GM19395 (cell line): ENCODE data around the gene ZNHIT3.
A peak's percentile ranks its signal among the peaks of the same experiment; 100 is the strongest.

ENCODE experiments used
- ATAC-seq: cut with Tn5 transposase; IDR thresholded peaks from one replicate; pipeline ENCODE4 v1.9.1; 2021; ENCODE audit warnings: mild to moderate bottlenecking, moderate library complexity; ENCODE audit not compliant: unreplicated experiment

The ZNHIT3 gene

DNA sequence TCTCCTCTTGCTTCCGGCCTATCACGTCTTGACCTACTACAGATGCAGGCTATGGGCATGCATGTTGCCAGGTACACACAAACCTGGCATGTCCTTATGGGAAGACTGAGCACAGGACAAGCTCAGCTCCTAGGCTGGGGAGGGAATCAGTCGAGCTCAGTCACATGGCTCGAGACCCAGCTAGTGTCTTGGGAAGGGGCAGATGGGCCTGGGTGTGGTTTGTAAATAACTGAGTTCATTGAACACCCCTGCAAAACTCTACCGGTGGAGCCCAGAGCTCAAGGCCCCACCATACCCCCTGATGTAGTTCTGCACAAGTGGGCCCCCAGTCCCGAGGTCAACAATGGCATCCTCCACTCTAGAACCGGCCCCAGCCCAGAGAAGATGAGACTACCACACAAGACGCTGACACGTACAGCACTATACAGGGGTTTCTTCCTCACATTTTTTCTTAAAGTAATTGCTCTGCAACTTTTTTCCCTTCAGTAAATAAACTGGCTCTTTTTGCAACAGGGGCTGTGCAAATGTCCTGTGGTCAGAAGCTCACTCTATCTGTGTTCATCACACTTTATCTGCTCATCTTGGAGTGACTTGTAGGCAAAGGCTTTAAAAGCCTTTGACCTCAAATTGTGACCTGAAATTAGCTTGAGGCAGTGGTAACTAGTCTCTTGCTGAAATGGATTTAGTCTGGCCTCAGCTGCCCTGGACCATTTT, 22.9 kb downstream of the ZNHIT3 start:
- ATAC-seq: no peak

DNA sequence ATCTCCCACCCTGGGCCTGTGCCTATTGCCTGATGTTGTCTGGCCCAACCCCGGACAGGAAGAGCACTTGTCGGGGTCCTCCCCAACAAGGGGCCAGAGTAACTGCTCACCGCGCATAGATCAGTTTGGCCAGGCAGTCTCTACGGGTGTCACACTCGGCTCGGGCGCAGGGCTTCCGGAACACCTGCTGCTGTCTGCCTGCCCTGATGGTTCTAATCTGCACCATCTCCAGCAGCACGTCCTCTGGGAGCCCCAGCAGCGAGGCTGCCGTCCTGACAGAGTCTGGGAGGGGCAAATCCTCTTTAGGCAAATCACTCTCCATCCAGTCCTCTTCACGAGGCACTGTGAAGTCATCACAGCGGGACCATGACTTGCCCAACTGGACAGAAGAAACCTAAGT, 24.2 kb downstream of the ZNHIT3 start:
- ATAC-seq: no peak

DNA sequence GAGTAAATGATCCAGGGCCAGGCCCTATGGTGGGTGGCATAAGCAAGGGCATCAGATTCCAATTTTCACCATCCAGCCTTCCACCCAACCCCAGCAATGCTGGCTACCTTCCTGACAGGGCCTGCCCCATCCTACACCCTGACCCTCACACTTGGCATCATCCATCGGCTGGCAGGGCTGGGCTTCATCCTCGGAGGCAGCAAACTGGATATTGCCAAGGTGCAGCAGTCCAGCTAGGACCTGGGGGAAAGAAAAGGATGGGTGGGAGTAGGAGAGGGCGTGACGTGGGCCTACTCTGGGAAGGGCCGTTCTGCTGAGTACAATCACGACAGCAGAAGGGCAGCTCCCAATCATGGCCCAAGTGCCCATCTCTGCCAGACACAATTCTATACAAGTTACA, 24.7 kb downstream of the ZNHIT3 start:
- ATAC-seq: no peak

DNA sequence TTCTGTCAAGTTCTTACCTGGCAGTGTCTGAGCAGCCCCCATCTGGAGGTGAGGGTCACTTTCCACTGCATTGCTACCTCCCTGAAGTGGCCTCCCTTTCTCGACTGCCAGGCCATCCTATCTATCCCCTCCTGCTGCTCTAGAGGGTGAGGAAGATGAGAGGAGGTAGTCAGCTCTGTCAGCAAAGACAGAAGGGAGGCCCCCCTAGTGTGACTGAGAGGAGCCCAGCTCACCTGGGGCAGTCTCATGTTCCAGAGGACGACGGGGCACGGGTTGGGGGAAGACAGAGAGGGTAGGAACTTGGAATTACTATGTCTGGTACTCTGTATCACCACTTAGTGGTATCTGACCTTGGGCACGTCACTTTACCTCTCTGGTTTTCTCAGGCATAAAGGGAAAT, 26.2 kb downstream of the ZNHIT3 start:
- no peak for ATAC-seq

DNA sequence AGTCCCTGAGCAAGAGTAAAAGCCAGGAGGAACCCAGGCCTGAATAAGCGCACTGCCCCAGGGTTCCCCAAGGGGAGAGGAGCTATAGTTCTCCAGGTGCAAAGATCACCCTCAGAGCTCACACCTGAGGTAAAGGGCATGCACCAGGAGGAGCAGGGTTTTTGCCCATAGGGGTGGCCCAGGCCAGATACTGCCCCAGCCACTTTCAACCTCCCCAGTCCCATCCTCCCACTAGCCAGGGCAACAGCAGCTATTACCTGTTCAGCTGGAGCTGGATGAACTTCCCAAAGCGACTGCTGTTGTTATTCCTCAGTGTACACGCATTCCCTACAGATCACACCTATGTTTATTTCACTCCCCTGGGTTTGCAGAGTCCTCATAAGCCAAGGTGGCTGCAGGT, 28.4 kb downstream of the ZNHIT3 start:
- ATAC-seq: no peak

DNA sequence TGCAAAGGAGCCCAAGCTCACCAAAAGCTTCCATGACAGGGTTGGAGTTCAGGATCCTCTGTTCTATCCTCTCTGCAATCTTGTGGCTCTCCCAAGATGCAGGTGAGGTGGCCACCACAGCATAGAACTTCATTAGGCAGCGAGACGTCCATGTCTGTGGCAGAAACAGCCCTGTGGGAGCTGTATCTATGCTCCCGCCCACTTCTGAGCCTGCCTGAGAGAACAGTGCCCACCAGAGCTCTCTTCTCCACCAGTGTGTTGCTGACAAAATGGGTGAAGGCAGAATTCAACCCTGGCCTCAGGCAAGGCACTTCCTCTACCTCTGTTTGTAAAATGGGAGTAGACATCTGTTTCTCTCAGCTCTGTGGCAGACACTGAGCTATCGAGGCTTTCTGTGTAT, 29.4 kb downstream of the ZNHIT3 start:
- no peak for ATAC-seq

DNA sequence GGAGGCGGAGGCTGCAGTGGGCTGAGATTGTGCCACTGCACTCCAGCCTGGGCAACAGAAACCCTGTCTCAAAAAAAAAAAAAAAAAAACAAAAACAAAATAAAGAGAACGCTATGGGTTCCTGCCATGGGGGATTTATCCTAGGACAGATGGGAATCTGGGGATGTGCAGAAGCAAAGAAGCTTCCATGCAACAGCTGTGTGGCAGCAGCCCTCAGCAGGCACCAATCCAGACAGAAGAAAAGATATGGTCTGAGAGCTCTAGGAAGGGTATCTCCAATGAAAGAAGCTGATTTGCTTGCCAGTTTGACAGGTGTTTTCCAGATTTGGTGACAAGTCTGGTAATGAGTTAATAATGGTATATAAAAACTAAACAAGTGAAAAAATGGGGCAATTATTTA, 36.6 kb downstream of the ZNHIT3 start:
- ATAC-seq: no peak

DNA sequence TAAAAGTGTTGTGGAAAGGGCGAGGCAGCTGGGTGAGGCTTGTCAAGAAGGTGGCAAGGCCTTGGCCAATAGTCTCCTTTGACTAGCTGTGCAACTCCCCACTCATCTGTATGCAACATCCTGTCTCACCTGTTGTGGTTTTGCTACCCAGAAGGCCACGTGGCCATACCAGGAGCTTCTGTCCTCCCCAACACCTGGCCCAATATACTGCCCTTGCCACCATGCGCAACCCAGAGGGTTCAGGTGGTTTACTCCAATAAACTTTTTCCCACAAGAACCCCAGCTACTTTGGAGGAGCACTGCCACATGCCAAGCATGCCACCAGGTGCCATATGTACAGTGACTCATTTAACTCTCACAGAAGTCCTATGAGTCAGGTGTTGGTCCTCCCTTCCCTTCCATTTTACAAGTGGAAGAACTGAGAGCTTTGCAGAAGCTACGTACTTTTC, 38.0 kb downstream of the ZNHIT3 start:
- no peak for ATAC-seq

DNA sequence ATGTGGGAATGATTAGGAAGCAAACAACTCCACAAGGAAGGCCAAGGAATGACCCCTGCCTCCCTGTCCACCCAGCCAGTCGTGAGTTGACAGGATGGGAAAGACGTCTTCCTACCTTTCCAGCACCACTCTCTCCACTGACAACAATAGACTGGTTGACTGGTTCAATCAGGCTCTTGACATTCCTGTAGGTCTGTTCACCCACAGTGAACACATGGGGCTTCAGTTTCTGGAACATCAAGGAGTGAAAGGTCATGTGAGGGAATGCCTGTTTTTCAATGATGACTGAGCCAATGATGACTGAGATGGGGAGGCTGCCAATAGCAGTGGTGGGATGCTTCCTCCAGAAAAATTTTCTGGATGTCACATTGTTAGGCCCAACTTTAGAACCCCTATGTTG, 38.6 kb downstream of the ZNHIT3 start:
- no peak for ATAC-seq

DNA sequence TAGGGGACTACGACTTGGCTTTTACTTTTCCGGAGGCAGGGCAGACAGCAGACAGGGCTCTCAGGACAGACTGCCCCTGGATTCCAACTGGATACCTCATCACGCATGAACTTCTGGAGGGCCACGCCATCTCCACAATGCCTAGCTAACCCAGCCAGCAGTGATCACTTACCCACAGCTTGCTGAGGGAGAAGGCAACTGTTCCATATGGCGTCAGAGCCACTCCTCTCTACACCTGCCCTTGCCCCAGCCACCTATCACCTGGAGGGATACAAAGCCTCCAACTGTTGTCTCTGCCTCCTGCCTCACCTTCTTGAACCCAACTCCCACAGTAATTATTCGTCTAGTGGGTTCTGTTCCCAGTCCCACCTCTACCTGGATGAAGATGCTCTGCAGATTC, 39.4 kb downstream of the ZNHIT3 start:
- no peak for ATAC-seq

DNA sequence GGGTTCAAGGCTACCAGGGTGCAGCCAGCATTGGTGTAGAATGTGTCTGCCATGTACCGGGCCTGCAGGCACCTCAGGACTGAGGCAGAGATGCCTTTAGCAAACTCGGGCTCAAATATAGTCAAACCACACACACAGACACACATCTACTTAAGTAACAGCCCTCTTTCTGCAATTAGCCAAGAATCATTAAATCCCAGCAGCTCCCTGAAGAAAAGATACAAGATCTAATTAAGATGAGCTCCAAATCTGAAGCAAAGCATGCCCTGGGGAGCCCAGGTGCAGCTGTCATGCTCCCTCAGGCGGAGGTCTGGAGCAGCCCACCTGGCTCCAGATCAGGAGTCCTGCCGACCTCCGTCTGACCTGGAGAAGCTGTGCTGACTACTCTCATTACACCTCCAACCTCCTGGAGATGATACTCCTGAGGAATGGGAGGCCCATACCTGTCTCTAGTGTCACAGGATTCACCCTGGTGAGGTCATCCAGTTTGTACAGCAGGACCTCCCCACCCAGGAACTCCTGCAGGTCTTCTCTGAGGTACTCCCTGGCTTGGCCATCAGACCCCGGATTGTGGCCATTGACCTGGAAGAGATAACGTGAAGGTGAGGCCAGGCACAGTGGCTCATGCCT, 41.3 kb downstream of the ZNHIT3 start:
- no peak for ATAC-seq

DNA sequence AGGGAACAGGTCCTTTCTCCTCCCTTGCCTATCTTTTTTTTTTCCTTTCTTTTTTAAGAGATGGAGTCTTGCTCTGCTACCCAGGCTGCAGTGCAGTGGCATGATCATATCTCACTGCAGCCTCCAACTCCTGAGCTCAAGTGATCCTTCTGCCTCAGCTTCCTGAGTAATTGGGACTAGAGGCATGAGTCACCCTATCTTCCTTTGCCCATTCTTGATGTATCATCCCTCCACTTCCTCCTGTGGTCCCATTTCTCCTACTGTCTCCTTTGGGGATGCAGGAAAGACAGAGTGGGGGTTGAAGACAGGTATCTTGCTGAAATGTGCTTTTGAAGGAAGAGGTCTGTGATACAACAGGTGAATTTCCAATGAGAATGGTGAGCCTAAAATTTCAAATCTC, 42.6 kb downstream of the ZNHIT3 start:
- ATAC-seq: no peak

DNA sequence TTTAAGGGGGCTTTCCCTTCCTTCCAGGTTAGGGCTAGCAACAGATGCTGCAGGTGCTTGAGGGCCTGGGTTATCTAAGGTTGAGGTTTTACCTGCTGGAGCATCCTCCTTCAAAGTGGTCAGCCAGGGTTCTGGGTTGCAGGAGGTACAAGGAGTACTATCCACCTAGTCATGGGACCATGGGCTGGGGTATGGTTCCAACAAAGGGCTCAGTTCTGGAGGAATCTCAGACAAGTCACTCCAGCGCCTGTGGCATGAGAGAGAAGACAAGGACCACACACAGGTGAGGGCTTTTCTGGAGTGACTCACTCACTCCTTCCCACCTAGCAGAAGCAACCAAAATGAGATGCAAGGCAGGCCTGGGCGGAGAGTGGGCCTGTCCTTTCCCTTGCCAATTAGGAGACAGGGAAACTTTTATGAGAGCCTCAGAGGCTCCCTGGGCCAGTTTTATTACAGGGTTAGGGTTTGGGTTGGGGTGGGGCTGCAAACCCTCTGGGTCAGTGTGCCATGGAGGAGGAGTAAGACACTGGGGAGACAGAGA, 46.0 kb downstream of the ZNHIT3 start:
- no peak for ATAC-seq

DNA sequence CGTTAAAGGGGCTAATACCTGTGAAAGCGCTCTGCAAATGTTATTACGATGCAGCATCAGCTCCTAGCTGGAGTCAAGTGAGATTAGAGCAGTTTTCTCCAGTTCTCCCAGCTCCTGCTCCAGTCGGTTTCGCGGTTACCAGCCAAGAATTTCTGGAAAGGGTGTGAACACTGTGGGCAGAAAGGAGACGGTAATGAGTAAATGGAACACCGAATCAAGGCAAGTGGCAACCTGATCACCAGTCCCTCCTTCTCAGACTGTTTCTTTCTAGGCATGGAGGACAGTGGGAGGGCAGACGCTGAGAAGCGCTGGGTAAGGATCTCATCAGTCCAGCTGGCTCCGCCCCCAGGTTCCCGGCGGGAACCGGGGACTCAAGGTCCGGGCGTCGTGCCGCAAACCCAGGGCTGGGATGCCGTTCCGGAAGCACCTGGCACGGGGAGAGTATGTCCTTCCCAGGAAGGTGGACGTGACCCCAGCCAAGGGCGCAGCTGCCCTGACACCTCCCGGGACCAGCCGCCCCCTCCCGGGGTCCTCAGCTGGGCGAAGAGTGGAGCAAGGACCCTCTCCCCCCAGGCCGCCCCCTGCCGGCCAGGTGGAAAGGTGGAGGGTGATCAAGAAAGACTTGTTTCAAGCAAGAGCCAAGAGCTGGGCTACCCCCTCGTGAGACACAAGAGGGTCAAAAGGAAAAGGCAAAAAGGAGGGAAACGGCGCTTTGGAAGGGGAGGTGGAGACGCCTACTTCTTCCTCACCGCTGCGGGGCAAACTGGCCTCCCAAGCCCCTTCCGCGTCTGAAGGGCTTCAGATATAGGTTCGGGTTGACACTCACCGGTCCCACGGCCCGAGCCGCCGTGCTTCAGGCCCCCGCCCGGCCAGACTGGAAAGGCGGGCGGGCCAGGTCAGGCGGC, 47.7 kb downstream of the ZNHIT3 start:
- ATAC-seq: peak; percentile 24

DNA sequence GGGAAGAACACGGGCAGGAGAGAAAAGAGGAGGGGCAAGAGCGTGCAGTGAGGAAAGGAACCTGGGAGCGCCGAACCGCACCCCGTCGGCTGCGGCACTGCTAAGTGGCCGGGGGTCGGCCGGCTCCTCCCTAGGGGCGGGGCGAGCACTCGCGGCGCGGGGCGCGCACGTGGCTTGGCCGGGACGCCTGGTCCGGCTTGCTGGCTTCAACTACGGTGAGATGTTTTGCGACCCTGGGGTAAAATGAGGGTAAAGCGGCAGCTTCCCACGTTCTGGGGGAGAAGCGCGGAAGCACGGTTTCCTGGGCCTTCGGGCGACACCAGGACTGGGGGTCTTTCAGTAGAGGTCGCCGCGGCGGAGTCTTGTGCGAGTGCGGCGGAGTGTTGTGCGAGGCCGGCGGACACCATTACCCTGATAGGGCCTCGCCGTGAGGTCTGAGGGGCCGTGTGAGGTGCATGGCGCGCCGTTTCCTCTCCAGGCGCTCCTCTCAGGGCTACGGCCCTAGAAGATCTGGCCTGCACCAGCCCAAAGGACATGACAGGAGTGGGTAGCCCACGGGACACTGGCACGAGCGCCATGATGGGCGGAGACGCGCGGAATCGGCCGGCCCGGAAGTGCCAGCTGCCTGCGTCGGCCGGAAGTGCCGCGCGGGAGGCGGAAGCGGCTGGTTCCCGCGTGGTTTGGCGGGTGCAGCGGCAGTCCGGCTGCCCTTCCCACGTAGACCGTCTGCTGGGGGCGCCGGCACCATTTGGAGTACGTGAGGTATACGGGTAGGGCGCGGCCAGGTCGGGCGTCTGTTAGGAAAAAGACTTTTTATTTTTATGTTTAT, 48.6 kb downstream of the ZNHIT3 start, which contains the start of the genes MYO19 and PIGW:
Gene MYO19, minus strand, starts transcription at position 29 of the 829 bp plus-strand sequence. CDS start 2,330 bp downstream, outside the sequence.
Gene PIGW, plus strand, starts transcription at position 148 of the 829 bp plus-strand sequence. CDS start 2,115 bp downstream, outside the sequence.
- peak; percentile 74 for ATAC-seq

DNA sequence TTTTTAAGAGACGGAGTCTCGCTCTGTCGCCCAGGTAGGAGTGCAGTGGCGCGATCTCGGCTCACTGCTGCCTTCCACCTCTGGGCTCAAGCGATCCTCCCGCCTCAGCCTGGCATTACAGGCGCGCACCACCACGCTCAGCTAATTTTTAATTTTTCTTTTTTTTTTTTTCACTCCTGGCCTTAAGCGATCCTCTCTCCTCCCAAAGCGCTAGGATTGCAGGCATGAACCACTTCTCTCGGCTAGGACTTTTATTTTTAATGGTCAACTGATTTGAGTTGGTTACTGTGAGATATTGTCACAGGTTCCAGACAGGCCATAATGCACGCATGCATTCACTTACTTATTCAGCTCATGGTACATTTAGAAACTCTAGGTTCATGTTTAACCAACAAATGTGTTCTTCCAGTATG, 49.2 kb downstream of the ZNHIT3 start:
- peak; percentile 22 for ATAC-seq

DNA sequence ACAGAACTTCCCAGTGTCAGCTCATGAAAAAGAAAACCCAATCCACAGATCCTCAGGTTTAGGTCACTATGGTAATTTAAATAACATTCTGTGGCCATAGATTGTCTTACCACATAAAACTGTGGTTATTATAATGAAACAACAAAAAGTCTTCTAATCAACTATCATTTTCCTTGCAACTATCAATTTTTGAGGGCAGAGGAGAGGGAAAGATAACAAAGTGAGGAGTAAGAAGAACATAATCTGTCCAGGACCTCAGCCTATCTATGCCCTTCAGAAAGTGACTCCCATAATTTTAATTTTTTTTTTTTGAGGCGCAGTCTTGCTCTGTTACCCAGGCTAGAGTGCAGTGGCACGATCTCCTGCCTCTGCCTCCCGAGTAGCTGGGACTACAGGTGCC, 54.2 kb downstream of the ZNHIT3 start:
- no peak for ATAC-seq

DNA sequence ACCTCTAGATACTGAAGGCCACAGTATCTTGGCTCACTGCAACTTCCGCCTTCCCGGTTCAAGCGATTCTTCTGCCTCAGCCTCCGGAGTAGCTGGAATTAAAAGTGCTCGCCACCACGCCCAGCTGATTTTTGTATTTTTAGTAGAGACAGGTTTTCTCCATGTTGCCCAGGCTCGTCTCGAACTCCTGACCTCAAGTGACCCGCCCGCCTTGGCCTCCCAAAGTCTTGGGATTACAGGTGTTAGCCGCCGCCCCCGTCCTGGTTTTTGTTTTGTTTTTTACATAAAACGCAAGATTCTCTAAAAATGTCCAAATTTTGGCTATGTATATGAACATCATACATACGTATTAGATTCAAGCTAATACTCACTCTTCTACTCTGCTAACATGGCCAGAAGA, 56.3 kb downstream of the ZNHIT3 start:
- ATAC-seq: no peak

DNA sequence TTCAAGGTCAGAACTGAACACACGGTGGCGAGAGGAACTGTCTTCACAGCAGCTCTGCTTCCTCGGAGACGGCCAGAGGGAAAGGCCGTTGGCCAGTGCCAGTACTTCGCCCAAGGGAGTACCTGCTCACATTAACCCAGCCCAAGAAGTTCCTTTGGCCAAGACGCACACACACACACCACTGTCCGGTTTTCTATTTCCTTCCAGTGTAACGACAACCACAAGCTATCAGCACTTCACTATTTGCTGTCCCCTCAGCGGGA, 57.5 kb downstream of the ZNHIT3 start:
- ATAC-seq: no peak

DNA sequence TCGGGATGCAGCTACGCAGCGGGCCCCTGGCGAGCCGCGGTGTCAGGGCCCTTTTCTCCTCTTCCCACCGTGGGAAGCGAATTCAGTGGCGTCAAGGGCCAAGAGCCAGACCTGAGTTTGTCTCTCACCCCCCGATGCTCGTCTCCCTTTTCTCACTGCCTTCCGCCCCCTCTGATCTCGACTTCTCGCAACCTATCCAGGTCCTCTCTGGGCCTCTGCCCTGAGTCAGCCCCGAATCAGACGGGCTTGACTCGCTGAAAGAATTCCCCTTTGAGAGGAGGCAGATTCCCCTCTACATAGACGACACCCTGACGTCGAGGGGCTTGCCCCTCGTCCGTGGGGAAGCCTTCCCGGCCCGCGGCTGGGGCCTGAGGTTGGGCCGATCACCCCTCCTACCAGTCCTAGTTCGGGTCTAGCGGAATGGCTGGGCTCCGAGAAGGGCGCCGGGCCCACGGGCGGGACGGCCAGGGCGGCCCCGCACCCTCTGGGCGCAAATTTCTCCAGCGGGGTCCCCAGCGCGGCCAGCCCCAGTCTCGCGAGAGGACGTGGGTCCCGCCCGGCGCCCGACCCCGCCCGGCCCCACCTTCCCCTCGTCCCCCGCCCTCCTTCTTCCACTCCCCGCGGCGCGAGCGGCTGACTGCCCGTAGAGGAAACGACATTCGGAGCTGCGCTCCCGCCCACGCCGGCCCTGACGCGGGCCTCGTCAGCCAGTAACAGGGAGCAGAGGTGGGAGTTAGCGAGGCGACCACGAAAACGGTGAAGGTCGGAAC, 58.0 kb downstream of the ZNHIT3 start, which contains the start of gene GGNBP2:
Gene GGNBP2, plus strand, starts transcription at position 613 of the 770 bp plus-strand sequence. CDS start 806 bp downstream, outside the sequence.
- ATAC-seq: peak; percentile 50
